Glomerular visceral epithelial cell (primary cell): ENCODE data around the gene MGST2.
A peak's percentile ranks its signal among the peaks of the same experiment; 100 is the strongest.

ENCODE experiments used
- DNase-seq: peaks from one replicate; pipeline ENCODE4 v3.0.0-alpha.2; 2016; ENCODE audit errors: extremely low spot score

MGST2 gene

GRCh38 chr4:139738846-139739613 lies 73.4 kb downstream of the MGST2 start:
- DNase-seq = no peak

GRCh38 chr4:139740121-139740520 lies 74.5 kb downstream of the MGST2 start:
- no peak for DNase-seq

- DNase-seq = peak; percentile 25
Observed at GRCh38 chr4:139740531-139741041, 75.0 kb downstream of the MGST2 start.

- no peak for DNase-seq
Observed at GRCh38 chr4:139743027-139743426, 77.4 kb downstream of the MGST2 start.

GRCh38 chr4:139744232-139744631 lies 78.6 kb downstream of the MGST2 start:
- no peak for DNase-seq

- no peak for DNase-seq
Observed at GRCh38 chr4:139745111-139745639, 79.6 kb downstream of the MGST2 start.

- no peak for DNase-seq
Observed at GRCh38 chr4:139746431-139747171, 81.0 kb downstream of the MGST2 start.

- DNase-seq = no peak
Observed at GRCh38 chr4:139749338-139749737, 83.7 kb downstream of the MGST2 start.

- no peak for DNase-seq
Observed at GRCh38 chr4:139749835-139750498, 84.3 kb downstream of the MGST2 start.

GRCh38 chr4:139753686-139754085 lies 88.1 kb downstream of the MGST2 start:
- DNase-seq = no peak
